ENCODE results near the gene SS18L1.

GRCh38 chr20:62179162-62179504 is 35.6 kb downstream of the SS18L1 start:
- no peak for TF ChIP-seq BHLHE40 (IDR thresholded peaks at IDR 0.05; ENCODE audit: borderline replicate concordance)
- TF ChIP-seq FOXM1 (IDR thresholded peaks at IDR 0.05; ENCODE audit: borderline replicate concordance) = no peak
- no peak for TF ChIP-seq FOXA1 (IDR thresholded peaks at IDR 0.05)
- TF ChIP-seq SP1 (IDR thresholded peaks at IDR 0.05) = no peak
- TF ChIP-seq LEF1 (IDR thresholded peaks at IDR 0.05; ENCODE audit: borderline replicate concordance) = no peak
- TF ChIP-seq SUZ12 (IDR thresholded peaks at IDR 0.05) = no peak
- TF ChIP-seq TARDBP (IDR thresholded peaks at IDR 0.05) = no peak
- no peak for TF ChIP-seq FOXK2 (IDR thresholded peaks at IDR 0.05)
- no peak for TF ChIP-seq HDGF (IDR thresholded peaks at IDR 0.05; ENCODE audit: borderline replicate concordance)
- no peak for TF ChIP-seq PKNOX1 (IDR thresholded peaks at IDR 0.05)
- TF ChIP-seq CTBP1 (IDR thresholded peaks at IDR 0.05; ENCODE audit: borderline replicate concordance) = no peak
- no peak for TF ChIP-seq ELF4 (IDR thresholded peaks at IDR 0.05)
- TF ChIP-seq ZNF384 (IDR thresholded peaks at IDR 0.05) = no peak
- TF ChIP-seq NFRKB (IDR thresholded peaks at IDR 0.05) = no peak
